Measurements from ENCODE around the gene C1orf115.
"Not testable (repeated sequence)": the region's sequence is repeated elsewhere in the genome, so short reads cannot be mapped to it uniquely, and the experiment has no call there.

The C1orf115 gene

DNA sequence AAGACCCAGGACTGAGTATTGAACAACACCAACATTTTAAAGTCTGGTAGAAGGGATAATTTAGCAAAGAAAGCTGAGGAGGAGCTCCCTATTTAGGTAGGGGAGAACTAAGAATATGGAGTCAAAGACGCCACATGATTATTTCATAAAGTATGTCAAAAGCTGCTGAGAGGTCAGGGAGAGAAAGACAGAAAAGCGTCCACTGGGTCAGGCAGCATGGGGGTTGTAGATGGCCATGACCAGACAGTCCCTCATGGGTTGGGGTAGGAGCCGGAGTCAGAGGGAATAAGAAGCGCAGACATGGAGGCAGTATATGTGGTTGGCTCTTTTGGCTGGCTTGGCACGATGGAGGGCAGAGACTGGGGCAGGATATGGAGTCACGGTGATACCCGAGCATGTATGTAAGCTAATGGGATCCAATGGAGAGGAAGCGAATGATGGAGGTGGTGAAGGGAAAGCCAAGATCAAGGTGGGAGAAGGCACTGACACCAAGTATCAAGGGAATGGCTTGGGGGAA lies 4.8 kb downstream of the C1orf115 start:
- no peak for DNase-seq (ENCODE audit: low read depth in 2 of 2)

DNA sequence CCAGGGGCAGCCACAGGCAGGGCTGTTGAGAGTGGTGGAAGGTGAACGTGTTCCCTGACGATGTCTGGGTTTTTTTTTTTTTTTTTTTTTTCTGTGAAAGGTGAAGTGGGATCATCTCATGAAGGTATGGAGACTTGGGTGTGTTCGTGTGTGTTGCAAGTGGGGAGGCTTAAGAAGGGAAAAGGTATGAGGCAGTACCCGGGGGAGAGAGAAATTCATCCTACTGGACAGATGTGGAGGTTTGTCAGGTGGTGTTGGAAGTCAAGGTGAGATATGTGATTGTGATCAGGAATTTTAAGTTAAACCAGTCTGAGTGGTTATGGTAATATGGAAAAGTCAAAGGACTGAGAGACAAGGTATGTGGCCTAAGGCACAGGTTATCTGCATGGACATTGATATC lies 5.3 kb downstream of the C1orf115 start:
- DNase-seq (ENCODE audit: low read depth in 2 of 2), result no peak

DNA sequence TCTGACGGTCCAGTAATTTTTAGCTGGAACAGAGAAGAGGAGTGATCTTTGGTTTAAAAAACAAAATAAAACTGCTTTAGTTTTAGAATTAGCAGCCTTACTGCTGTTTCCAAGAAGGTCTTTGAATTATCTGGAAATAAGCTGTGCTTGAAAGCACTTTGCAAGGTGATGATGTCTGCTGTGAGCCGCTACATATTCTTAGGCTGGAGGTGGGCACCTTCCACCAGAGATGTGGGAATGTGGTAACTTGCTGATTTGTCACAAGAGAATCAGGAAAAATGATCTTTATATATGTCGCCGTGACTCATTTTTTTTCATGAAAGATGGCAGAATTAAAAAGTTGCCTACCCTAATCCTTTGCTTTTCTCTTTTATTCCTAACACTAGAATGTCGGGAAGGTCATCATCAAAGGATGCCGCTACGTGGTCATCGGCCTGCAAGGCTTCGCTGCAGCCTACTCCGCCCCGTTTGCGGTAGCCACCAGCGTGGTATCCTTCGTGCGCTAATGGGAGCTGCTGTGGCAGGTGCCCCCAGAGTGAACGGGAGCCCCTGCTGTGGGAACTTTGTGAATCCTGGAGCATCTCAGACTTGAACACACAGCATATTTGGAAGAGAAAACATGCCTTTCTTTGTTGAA lies 6.2 kb downstream of the C1orf115 start:
- no peak for DNase-seq (ENCODE audit: low read depth in 2 of 2)

DNA sequence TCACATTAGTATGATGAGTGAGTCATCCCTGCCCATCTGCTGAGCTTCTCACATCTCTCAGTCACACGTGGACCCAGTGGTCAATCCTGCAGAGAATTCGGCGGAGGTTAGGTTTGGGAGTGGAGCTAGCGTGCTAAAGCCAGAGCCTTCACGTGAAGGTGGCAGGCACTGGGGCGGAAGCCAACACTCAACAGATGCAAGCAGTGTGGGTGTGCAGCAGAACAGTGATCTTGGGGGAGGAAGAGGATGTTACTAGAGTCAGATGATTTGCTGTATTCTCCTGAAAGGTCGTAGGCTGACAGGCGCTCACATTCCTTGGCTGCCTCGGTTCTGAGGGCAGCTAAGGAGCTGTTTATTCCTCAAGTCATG lies 6.7 kb downstream of the C1orf115 start:
- no peak for DNase-seq (ENCODE audit: low read depth in 2 of 2)

DNA sequence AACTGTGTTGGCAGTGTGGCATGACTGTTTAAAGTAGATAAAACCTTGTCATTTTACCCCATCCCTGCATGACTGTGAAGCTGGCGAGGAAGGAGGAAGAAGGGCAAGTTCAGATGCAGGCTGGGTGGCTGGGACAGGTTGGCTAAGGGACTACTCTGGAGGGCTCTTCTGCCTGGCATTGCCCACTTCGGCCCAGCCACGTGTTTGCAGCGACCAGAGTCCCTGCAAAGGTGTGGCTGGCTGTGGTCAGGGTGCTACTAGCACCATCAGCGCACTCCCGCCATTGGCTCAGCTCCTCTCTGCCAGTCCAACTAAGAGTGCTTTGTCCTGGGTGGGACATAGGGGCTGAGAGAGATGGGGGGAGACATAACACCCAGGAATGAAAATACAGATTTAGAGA lies 7.2 kb downstream of the C1orf115 start:
- DNase-seq (ENCODE audit: low read depth in 2 of 2), result no peak

DNA sequence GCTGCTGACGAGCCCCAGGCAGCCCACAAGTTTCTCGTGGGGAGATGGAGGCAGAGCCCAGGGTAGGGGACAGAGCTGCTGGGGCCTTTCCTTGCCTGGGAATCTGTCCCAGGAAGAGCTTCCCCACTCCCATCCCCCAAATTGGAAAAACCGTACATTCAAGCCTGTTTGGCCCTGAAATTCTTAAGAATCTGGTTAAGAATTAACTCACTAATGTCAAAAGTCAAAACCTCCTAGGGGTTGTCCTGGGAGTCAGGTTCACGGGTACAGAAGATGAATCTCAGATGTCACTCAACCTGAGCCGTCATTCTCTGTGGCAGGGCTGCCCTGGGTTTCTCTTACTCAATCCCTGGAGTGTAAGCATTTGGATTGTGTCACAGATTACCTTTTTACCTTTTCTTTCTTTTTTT lies 8.4 kb downstream of the C1orf115 start:
- no peak for DNase-seq (ENCODE audit: low read depth in 2 of 2)

DNA sequence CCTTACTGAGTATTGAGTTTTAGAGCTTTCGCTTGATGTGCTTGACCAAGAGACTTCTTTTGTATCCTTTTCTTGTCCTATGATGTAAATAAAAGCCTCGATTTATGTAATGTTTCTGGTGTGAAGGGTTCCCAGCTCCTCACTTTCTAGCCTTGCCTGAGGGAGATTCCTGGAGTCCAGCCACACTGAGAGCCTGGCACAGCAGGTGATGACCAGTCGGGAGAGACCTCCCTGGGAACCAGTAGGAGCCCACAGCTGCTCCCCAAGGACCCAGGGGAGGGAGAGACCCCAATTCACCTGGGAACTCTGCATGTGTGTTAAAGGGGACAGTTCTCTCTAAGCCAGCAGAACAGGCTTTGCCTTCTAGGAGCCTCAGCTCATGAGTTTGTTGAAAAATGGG lies 8.9 kb downstream of the C1orf115 start:
- no peak for DNase-seq (ENCODE audit: low read depth in 2 of 2)

DNA sequence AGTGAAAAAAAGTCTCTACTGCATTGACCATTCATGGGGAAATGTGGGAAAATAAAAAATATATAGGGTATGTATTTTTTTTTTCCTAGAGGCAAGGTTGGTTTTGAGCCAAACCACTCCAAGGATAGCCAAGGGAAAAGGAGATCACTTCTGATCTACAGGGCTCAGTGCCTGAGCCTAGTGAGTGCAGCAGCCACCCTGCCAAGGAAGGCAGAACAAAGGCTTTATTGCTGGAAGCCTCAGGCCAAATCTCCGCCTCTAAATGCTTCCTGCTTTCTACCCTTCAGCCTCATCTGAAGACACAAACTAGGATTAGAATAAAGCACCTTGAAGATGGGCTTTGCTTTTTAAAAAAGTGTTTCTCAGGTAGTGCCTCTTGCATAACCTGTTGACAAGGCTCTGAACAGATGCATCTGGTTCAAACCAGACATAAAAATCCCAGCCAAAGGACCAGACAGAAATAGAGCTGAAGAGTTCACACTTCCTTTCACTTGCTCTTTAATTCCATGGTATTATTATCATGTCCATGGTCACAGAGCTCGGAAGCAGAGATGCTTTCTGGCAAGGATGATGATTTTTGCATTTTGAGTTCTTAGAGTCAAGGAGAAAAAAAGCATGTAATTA lies 10.5 kb downstream of the C1orf115 start:
- no peak for DNase-seq (ENCODE audit: low read depth in 2 of 2)

DNA sequence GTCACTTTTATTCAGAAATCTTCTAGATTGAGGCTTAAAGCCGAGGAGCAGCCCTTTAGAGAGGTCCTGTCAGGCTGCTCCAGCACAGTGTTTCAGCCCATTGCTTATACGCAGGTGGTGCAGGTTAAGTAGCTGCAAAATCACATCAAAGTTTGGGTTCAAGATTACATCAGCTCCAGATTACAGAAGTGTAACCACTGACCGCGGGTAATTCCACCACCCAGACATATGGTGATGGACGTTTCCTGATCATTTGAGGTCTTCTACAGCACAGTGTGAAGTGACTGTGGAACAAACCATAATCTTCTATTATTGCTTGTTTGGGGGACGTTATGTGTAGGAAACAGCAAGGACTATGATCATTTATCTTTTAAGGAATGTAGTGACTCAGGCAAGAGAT lies 11.8 kb downstream of the C1orf115 start:
- no peak for DNase-seq (ENCODE audit: low read depth in 2 of 2)

DNA sequence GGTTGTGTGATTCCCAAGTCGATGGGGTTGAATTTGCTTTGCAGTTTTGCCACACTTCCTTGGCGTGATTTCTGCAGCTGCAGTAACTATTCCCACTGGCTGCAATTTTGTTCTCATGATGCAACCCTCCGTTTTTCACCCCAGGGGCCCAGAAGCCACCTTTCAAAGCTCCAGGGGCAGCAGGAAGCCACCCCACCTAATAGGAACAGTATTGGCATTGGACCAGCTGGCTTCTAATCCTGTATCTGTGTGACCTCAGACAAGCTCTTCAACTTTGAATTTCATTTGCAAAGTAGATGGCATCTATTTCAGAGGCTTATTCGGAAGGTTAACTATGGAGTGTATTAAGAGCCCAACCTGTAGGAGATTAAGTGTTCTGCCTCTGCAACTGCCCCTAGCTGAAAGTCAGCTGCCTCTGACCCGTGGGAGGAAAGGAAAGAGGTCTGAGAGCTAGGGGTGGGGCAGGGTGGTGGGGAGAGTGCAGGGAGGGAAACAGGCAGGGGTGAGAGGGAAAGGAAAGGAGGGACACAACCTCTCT lies 12.6 kb downstream of the C1orf115 start:
- DNase-seq (ENCODE audit: low read depth in 2 of 2), result no peak

DNA sequence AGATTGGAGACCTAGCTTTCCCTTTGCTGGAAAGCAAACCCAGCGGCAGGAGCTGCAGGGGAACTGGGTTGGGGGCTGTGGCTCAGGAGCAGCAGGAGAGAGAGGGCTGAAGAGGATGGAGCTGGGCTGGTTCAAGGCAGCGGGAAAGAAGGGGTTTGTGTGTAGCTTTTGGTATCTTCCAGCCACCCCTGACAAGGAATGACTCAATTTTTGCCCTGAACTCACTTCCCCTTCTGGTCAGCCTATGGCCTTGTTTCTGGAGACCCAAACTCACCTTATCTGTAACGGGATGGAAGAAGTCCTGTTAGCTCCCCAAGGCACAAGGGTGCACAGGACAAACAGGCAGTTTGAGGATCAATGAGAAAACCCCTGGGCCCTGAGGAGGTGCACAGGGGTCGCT lies 13.1 kb downstream of the C1orf115 start:
- no peak for DNase-seq (ENCODE audit: low read depth in 2 of 2)

DNA sequence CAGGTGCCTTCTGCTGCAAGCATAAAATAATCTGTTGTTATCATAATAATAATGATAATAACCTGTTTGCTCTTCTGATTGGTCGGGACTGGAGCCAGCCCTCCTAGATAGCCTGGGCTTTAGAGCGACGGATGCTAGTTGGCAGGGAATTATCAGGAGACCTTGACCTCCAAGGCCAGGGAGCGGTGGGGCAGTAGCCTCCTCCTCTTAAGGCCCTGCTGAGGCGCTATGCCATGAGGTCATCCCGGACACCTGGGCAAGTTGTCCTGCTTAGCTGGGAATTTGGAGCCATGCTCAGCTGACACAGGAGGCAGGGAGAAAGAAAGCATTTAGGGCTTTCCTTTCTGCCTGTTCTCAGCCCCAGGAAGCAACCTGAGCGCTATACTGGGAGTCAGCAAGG lies 15.6 kb downstream of the C1orf115 start:
- DNase-seq (ENCODE audit: low read depth in 2 of 2), result no peak

DNA sequence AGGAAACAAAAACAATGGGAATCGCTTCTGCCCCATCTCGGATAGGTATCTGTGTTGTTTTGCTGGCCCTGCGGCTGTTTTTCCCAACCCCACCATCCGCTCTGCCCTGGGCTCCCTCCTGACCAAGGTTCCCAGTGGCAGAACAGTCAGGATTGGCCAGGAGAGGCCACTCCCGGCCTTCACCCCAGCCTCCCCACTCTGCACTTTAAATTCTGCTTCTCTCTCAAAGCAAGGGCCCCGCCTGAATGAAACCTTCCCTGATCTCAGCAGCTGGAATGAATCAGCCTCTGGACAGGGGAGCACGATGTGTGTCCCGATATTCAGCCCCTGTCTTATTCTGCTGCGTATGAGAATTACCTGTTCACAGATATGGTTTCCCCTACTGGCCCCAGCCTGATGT lies 16.3 kb downstream of the C1orf115 start:
- DNase-seq (ENCODE audit: low read depth in 2 of 2), result no peak

DNA sequence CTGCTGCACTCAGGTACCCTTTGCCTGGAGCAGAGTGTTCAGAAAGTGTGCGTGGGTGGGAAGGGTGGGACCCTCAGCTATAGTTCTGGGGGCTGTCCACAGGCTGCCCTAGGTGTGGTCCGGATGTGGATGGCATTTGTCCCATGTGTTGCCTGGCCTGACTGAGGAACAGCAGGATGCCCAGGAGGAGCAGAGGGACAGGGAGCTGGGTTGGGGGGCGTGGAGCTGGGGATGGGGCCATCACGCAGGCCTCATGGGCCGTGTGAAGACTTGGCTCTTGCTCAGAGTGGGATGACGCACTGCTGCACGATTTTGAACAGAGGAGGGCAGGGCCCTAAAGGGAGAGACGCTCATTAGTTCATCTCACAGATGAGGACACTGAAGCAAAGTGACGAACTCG lies 17.0 kb downstream of the C1orf115 start:
- DNase-seq (ENCODE audit: low read depth in 2 of 2), result no peak

DNA sequence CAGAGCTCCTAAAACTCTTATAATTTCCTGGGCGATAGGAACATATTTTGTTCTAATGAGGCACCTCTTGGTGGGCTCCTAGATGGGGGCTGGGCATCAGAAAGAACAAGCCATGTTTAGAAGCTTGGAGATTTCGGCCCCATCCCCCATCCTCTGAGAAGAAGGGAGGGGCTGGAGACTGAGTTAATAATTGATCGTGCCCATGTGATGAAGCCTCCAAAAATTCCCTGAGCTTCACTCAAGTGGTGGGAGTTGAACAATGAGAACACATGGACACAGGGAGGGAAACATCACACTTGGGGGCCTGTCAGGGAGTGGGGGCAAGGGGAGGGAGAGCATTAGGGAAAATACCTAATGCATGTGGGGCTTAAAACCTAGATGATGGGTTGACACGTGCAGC lies 18.1 kb downstream of the C1orf115 start:
- DNase-seq (ENCODE audit: low read depth in 2 of 2), result no peak

DNA sequence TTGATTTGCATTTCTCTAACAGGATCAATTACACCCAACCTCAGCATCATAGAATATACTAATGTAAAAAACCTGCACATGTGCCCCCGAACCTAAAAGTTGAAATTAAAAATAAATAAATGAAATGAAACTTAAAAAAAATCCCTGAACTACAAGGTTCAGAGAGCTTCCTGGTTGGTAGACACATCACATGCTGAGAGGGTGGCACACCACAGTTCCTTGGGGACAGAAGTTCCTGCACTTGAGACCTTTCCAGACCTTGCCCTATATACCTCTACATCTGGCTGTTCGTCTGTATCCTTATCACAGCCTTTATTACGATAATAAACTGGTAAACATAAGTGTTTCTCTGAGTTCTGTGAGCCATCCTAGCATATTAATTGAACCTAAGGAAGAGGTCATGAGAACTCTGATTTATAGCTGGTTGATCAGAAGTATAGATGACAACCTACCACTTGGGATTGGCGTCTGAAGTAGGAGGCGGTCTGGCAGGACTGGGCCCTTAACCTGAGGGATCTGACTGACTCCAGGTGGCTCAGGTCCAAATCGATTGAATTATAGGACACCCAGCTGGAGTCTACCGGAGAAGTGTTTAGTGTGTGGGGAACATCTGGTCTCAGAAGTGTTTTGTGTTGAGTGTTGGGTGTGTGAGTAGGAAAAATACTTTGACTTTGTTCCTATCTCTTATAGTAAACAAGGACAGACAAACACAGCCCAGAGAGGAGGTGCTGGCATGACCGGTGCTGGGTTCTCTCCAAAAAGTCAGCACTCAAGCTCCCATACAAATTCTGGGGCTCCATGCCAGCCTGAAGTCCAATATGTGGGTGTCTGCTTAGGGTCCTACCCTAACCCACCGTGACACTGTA lies 19.0 kb downstream of the C1orf115 start:
- DNase-seq (ENCODE audit: low read depth in 2 of 2), result no peak

DNA sequence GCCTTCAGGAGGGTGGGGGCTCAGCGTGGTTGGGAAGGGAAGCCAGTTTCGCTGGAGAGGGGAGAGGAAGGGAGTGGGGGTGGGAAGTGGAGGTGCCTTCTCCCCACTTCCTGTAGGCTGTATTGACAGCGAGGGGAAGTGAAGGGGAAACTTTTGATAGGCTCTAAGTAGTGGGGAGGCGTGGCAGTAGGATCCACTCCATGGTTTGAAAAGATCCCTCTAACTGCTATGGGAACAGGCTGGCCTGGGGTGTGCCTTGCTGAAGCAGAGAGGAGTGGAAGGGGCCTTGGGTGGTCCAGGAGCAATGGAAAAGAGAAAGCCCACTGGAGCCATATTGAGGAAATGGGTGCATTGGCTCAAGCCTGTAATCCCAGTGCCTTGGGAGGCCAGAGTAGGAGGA lies 20.2 kb downstream of the C1orf115 start:
- no peak for DNase-seq (ENCODE audit: low read depth in 2 of 2)

DNA sequence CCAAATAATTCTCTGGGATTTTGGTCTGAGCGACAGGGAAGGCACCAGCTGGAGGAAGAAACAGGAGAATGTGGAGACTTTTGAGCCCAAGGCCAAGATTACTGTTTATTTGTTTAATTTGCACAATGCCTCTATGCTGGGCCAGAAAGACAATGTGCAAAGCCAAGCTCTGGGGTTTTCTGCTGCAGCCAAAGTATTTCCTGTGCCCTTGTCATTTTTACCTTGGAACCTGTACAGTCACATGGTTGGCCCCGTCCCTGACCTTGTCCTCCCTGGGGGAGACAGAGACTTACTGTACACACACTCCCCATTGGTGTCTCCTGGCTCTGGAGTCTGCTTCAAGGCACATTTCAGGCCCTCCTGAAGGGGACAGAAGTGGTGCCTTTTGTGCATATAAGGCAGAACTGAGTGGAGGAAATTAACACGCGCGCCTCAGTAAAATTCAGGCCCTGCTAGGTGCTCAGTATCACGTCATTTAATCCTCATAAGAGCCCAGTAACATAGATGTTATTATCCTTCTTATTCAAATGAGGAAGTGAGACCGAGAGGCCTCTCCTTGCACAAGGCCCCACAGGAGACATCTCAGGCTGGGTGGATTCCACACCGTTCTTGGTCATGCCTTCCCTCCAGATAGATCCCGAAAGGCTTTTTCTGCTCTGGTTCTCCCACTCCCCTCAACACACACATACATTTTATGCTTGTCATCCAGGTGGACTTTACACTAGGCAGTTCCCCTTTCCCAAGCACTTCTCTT lies 21.1 kb downstream of the C1orf115 start:
- DNase-seq (ENCODE audit: low read depth in 2 of 2), result no peak

DNA sequence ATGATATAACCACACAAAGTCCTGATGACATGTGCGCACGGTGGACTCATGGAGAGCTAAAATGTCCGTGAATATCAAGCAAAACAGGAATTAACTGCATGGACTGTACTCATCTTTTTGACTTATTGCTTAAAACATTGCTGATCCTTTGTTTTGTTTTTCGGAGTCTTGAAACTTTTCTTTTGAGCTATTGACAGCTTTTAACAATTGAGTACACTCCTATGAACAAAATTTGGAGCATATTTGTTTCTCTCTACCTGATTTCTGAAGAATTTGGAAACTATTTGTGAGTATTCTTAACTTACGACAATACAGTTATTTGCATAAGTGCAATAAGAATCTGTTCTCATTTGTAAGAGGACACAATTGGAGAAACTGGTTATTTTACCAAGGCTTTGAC lies 25.8 kb downstream of the C1orf115 start:
- not testable (repeated sequence) for DNase-seq (ENCODE audit: low read depth in 2 of 2)

DNA sequence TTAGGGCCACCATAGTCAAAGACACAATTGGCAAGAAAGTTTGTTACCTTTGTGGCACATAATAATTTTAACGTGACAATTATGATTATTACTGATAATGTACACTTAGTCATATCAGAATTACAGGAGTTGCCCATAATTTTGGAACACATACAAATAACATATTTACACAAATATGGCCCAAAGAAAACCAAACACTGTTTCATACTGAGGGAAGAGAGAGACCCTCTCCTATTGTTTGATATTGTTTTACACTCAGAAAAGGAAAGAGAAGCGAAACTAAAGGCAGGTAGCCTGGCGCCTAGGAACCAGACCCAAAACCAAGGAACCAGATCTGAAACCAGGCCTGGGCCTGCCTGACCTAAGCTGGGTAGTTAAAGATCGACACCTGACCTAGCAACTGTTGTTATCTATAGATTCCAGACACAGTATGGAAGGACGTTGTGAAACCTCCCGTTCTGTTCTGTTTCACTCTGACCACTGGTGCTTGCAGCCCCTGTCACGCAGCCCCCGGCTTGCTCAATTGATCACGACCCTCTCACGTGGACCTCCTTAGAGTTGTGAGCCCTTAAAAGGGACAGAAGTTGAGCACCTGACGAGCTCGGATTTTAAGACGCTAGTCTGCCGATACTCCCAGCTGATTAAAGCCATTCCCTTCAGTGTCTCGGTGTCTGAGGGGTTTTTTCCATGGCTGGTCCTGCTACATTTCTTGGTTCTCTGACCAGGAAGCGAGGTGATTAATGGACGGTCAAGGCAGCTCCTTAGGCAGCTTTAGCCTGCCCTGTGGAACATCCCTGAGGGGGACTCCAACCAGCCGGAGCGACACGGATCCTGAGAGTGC lies 27.9 kb downstream of the C1orf115 start:
- DNase-seq (ENCODE audit: low read depth in 2 of 2), result no peak

DNA sequence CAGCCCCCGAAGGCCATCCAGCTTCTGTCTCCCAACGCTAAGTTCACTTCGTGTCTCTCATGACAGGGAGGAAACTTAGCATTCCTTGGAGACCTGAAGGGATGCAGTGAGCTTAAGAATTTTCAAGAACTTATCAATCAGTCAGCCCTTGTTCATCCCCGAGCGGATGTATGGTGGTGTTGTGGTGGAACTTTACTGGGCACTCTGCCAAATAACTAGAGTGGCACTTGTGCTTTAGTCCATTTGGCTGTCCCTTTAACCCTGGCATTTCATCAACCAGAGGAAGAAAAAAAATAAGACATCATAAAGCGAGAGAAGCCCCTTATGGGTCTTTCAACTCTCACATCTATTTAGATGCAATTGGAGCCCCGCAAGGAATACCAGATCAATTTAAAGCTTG lies 31.1 kb downstream of the C1orf115 start:
- DNase-seq (ENCODE audit: low read depth in 2 of 2), result not testable (repeated sequence)
